ENCODE measurements around the gene PIP5K1B. TPM values are rescaled to one million over a fixed set of nuclear protein-coding genes. Genes with fewer than 3 reads are reported as not detected.

Gene PIP5K1B
- total and polyA plus RNA-seq, 2 donors (not counting 3 experiments of a cell fraction or from before 2014, with no cell fraction given): 0.27 TPM; not detected in 1

DNA sequence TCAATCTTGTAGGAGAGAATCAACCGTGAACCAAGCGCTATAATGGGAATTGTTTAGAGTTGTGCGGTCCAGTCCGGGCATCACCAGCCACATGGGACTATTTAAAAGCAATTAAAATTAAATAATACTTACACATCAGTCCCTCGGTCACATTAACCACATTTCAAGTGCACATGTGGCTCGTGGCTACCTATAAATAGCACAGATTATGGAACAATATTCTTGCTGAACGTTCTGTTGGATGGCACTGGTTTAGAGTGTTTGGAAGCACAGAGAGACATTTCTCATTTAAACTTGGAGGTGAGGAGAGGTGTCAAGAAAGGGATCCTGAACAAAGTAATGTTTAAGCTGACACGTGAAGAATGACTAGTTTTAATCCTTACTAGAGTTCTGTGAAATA lies 12.5 kb upstream of the PIP5K1B start:
- intact Hi-C loops (cut with micrococcal nuclease) (no loop called here), dilution Hi-C loops (cut with MboI; ENCODE audit: extremely low pct_ligation_motif_present, low sequenced_read_pairs) (no loop called here)
- Histone ChIP-seq H4K20me1 (replicated peaks; ENCODE audit: control insufficient read depth, extremely low read depth, insufficient read depth, low read length) (no peaks in the 10 kb centered on the region), H3K9me3 (replicated peaks; ENCODE audit: control insufficient read depth, insufficient read depth, low read length) (no peaks in the 10 kb centered on the region), H3K4me2 (ENCODE audit: insufficient read depth, low read length) (no peak overlapping the region), H3K4me3 (replicated peaks in 1 of 3; ENCODE audit: insufficient read depth in 1 of 3, low read depth in 1 of 3, low read length in 3 of 3) (no peak overlapping the region), H3K9ac (replicated peaks; ENCODE audit: extremely low read depth, insufficient read depth, low read length) (no peak overlapping the region), H3K27ac (ENCODE audit: insufficient read depth, low read depth, low read length) (no peak overlapping the region), H3K4me1 (ENCODE audit: control insufficient read depth, extremely low read depth, insufficient read depth, low read length) (no peaks in the 10 kb centered on the region), H3K27me3 (ENCODE audit: control insufficient read depth in 2 of 2, insufficient read depth in 2 of 2, low read length in 2 of 2) (peaks cover 0 to 13% of the 10 kb centered on the region in 2 experiments), H2AFZ (ENCODE audit: low read depth, low read length) (no peak overlapping the region), H3K36me3 (ENCODE audit: control insufficient read depth in 2 of 2, extremely low read depth in 1 of 2, insufficient read depth in 2 of 2, low read length in 2 of 2) (no peaks in the 10 kb centered on the region), H3K79me2 (ENCODE audit: control insufficient read depth, insufficient read depth, low read length) (no peaks in the 10 kb centered on the region), H3K9me1 (replicated peaks; ENCODE audit: control insufficient read depth, extremely low read depth, insufficient read depth, low read length) (no peaks in the 10 kb centered on the region)
- no peak for DNase-seq (ENCODE audit: low read depth, low spot score)
- POLR2A ChIA-PET: no interaction called here
- no TSS peak for BruUV-seq (replicated peaks)
- CTCF ChIA-PET: no interaction called here
- TF ChIP-seq, protein P1, sequence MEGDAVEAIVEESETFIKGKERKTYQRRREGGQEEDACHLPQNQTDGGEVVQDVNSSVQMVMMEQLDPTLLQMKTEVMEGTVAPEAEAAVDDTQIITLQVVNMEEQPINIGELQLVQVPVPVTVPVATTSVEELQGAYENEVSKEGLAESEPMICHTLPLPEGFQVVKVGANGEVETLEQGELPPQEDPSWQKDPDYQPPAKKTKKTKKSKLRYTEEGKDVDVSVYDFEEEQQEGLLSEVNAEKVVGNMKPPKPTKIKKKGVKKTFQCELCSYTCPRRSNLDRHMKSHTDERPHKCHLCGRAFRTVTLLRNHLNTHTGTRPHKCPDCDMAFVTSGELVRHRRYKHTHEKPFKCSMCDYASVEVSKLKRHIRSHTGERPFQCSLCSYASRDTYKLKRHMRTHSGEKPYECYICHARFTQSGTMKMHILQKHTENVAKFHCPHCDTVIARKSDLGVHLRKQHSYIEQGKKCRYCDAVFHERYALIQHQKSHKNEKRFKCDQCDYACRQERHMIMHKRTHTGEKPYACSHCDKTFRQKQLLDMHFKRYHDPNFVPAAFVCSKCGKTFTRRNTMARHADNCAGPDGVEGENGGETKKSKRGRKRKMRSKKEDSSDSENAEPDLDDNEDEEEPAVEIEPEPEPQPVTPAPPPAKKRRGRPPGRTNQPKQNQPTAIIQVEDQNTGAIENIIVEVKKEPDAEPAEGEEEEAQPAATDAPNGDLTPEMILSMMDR (IDR thresholded peaks at IDR 0.05; ENCODE audit: extremely low read depth in 1 of 2, insufficient read depth in 1 of 2, low read depth in 1 of 2, low read length in 2 of 2): no peak
- TF ChIP-seq MYC (IDR thresholded peaks at IDR 0.05; ENCODE audit: low read depth, low read length) (no peak), FOS (IDR thresholded peaks at IDR 0.05; ENCODE audit: borderline replicate concordance, insufficient read depth, low read length) (no peak), EZH2 (IDR thresholded peaks at IDR 0.05; ENCODE audit: borderline replicate concordance, low read depth, low read length, severe bottlenecking) (no peak), JUN (IDR thresholded peaks at IDR 0.05; ENCODE audit: borderline replicate concordance, insufficient read depth, insufficient read length, low read depth) (no peak), POLR2A (IDR thresholded peaks at IDR 0.05; ENCODE audit: low read depth, low read length) (no peak), GATA2 (IDR thresholded peaks at IDR 0.05; ENCODE audit: insufficient read depth, insufficient read length, low read depth, low read length) (no peak), POLR2AphosphoS5 (IDR thresholded peaks at IDR 0.05; ENCODE audit: insufficient read depth, low read depth, low read length) (no peak)
- TF ChIP-seq, protein P2, sequence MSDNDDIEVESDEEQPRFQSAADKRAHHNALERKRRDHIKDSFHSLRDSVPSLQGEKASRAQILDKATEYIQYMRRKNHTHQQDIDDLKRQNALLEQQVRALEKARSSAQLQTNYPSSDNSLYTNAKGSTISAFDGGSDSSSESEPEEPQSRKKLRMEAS (IDR thresholded peaks at IDR 0.05; ENCODE audit: insufficient read depth, insufficient read length): no peak
- no peak for FAIRE-seq
